GM18507 (cell line): ENCODE data around the gene ZNF335.
"Not testable (repeated sequence)": the region's sequence is repeated elsewhere in the genome, so short reads cannot be mapped to it uniquely, and the experiment has no call there.

Experiments
- DNase-seq: peaks from one replicate; pipeline ENCODE4 v3.0.0; 2011; ENCODE audit warnings: low read depth; ENCODE audit not compliant: insufficient read length; ENCODE audit errors: extremely low spot score
- FAIRE-seq: peaks from 2 replicates; lab custom pipeline; 2011; peaks lifted over from hg19 to GRCh38; lab: Jason Lieb, UNC

Gene ZNF335

GRCh38 chr20:46004889-46005473, 33.0 kb upstream of the ZNF335 start:
- peak; percentile 63 for FAIRE-seq
- no peak for DNase-seq

DNA sequence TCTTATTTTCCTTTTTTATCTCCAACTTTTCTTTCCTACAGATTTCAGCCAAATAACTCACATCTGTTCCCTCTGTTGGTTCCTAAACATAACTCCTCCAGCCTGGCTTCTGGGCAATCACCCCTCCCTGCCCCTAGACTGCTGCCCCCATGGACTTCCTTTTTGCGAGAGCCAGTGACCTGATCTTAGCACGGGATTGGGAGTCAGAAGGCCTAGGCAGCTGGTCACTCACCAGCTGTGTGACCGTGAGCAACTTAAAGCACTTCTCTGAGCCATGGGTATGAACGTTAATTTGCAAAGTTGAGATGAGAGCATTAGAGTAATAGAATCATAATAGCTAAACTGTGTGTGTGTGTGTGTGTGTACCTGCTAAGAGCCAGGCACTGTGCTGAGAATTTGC, 32.2 kb upstream of the ZNF335 start:
- DNase-seq: no peak
- no peak for FAIRE-seq

- no peak for FAIRE-seq
These were observed 30.0 kb upstream of the ZNF335 start for GRCh38 chr20:46002008-46002407.

GRCh38 chr20:46001498-46001897, 29.5 kb upstream of the ZNF335 start:
- DNase-seq (no peak), FAIRE-seq (no peak)

More at GRCh38 chr20:46002008-46002407, 30.0 kb upstream of the ZNF335 start:
- DNase-seq: no peak

DNA sequence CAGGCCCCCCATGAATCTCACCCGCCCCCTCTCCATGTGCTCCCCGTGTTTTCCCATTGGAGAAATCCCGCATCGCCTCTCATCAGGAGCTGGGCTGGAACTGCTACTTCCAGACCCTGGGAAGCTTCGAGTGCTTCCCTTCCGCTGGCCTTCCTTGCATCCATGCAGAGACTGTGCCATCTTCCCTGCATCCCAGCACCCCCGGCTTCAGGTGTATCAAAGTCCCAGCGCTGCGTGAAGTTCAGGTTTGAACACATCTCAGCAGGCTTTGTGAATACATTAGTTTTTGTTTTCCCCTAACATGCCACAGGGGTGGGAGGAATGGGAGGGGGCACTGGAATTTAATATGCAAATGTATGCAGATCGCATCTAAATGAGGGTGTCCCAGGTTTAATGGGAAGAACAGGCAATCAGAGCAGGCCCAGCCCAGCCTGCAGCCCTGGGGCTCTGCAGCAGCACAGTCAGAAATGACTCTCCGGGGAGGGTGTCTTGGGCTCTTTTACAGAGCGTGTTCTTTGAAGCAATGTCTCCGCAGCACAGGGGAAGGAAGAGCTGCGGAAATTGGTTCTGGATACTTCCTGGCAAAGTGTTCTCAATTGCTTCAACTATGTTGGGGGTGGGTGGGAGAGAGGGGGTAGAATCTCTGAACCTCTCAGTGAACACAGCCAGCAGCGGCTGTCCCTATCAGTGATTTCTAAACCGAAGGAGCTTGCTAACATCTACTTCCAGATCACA, 28.4 kb upstream of the ZNF335 start:
- no peak for FAIRE-seq
- DNase-seq: no peak

GRCh38 chr20:45999557-46000261, 27.7 kb upstream of the ZNF335 start:
- FAIRE-seq (no peak), DNase-seq (no peak)

- no peak for DNase-seq
- FAIRE-seq: peak; percentile 41
These were observed 26.8 kb upstream of the ZNF335 start for GRCh38 chr20:45998761-45999160.

DNA sequence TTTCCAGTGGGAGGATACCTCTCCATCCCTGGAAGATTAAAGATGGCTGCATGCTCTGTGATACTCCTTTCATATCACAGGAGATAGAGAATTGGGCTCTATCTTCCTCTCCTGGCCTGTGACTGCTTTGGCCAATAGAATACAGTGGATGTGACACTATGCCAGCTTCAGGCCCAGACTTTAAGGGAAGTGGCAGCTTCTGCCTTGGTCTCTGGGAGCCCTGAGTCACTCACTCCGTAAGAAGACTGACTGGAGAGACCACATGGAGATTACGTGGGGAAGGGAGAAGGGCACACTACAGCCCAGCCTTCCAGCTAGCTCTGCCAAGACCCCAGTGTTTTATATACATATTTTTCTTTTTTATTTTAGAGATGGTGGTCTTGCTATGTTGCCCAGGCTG, 26.3 kb upstream of the ZNF335 start:
- no peak for DNase-seq
- no peak for FAIRE-seq

DNA sequence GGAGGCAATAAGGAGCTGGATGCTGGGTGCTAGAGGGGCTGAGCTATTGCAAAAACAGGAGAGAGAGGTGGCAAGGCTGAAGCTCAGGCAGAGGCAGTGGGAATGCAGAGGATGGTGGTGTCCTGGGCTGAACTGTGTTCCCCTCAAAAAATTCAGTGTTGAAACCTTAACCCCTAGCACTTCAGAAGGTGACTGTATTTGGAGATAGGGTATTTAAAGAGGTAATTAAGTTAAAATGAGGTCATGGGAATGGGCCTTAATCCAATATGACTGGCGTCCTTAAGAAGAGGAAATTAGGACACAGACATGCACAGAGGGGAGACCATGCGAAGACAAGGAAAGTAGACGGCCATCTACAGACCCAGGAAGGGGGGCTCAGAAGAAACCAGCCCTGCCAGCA, 25.2 kb upstream of the ZNF335 start:
- DNase-seq (no peak), FAIRE-seq (no peak)

GRCh38 chr20:45995495-45996097, 23.6 kb upstream of the ZNF335 start:
- DNase-seq, FAIRE-seq: not testable (repeated sequence)

DNA sequence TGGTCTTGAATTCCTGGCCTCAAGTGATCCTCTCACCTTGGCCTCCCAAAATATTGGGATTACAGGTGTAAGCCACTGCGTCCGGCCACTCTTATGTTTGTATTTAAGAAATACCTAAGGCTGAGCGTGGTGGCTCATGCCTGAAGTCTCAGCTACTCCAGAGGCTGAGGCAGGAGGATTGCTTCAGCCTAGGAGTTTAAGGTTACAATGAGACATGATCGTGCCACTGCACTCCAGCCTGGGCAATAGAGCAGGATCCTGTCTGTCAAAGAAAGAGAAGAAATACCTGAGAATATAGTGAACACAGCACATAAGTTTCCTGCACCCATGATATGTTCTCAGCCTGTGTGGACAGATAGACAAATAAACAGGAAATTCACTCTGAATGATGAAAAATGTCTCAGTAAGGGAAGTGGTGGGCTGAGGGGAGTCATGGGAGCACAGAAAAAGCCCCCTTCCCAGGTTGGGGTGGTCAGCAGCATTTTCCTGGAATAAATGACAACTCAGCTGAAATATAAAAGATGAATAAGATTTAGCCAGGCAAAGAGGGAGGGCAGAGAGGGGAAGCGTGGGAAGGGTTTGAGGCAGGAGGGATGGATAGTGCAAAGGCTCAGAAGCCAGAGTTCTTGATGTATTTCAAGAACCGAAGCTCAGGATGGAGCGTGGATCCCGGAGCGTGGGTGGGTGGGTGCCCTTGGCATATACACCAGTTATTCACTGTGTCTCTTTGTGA, 22.9 kb upstream of the ZNF335 start:
- no peak for FAIRE-seq
- no peak for DNase-seq

- FAIRE-seq (peak; percentile 33), DNase-seq (no peak)
These were observed 21.4 kb upstream of the ZNF335 start for GRCh38 chr20:45993197-45993951.

DNA sequence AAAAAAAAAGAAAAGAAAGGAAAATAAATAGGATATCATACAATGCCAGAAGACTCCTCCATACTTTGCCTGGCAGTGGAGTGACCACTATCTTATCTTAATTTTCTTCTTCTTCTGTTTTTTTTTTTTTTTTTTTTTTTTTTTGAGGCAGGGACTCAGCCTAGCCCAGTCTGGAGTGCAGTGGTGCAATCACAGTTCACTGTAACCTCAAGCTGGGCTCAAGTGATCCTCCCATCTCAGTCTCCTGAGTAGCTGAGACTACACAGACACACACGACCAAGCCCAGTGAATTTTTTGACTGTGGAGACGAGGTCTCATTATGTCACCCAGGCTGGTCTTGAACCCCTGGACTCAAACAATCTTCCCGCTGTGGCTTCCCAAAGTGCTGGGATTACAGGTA, 19.6 kb upstream of the ZNF335 start:
- DNase-seq (no peak), FAIRE-seq (no peak)

GRCh38 chr20:45988830-45989229, 16.8 kb upstream of the ZNF335 start:
- not testable (repeated sequence) for FAIRE-seq, DNase-seq

GRCh38 chr20:45987108-45987780, 15.2 kb upstream of the ZNF335 start:
- FAIRE-seq: peak; percentile 69

DNA sequence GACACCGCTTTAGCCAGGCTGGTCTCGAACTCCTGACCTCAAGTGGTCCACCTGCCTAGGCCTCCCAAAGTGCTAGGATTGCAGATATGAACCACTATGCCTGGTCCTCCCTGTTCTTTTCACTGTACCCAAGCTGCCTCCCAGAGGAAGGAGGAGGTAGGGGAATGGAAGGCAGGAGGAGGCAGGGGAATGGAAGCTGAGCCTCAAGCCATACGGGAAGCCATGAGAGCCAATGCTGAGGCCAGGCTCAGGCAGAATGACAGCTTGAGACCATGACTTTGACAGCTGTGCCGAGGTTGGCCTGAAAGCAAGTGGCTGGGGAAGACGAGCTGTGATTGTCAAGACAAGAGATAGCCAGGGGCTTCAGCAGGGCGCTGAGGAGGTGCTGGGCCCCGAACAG, 13.6 kb upstream of the ZNF335 start:
- DNase-seq (no peak), FAIRE-seq (no peak)

More at GRCh38 chr20:45987108-45987780, 15.2 kb upstream of the ZNF335 start:
- DNase-seq: peak; percentile 64

DNA sequence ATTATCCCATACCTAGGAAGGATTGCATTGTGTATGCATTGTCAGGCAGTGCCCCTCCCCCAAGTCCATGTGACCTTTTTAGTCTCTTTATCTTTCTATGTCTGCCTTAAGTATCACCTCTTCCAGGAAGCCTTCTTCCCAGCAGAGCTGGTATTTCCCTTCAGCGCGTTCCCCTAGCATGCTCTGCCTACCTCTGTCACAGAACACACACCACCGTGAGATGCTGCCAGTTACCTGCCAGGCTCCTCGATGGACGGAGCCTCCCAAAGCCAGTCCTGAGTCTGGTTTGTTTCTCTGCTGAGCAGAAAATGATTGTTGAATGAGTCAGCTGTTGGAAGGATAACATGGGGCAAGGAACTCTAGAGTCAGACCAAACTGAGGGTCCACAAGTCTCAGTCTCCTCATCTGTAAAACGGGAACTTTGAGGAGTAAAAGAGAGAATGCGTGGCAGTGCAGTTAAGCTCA, 11.3 kb upstream of the ZNF335 start:
- FAIRE-seq (no peak), DNase-seq (no peak)

DNA sequence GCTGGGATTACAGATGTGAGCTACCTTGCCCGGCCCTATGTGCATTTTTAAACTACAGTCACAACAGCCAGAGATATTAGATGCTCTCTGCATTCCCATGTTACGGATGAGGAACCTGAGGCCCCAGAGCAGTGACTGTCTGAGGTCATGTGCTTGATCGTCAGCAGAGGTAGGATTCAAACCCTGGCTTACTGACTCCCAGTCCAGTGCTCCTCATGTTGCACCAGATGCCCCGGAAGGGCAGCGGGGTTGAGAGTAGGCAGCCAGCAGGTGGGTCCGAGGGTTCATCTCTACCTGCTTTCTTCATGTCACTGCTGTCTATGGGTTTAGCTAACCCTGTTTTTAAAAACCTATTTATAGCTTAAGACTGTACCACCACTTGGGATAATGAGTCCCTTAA, 9.3 kb upstream of the ZNF335 start:
- DNase-seq: no peak
- FAIRE-seq: no peak
